Epithelial cell of esophagus (primary cell): ENCODE results near the gene MACROD1.

Experiments
- DNase-seq: peaks from one replicate; pipeline ENCODE4 v3.0.0; 2010; ENCODE audit warnings: low read depth
- H3K4me3 ChIP-seq: 2 replicates; pipeline ENCODE4 v1.5.1; 2011; ENCODE audit warnings: mild to moderate bottlenecking, low read length, control low read depth
- TF ChIP-seq, protein P1 (sequence below): IDR thresholded peaks from 2 replicates; pipeline ENCODE4 v1.5.1; 2011; ENCODE audit warnings: low read depth, mild to moderate bottlenecking, low read length, control low read depth, inconsistent platforms; ENCODE audit not compliant: insufficient read depth; ENCODE audit errors: missing control alignments

Gene MACROD1

DNA sequence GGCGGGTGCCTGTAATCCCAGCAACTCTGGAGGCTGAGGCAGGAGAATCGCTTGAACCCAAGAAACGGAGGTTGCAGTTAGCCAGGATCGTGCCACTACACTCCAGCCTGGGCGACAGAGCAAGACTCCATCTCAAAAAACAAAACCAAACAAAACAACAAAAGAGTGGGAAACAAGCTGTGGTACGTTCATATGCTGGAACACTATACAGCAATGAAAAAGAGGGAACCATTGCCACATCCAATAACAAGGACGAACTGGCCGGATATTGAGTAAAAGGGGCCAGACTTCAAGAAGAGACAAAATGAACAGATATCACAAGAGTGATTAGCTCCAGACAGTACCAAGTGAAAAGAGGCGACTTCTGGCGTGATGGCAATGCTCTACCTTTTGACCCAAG lies 4.9 kb downstream of the MACROD1 start:
- no peak for DNase-seq
- TF ChIP-seq, protein P1, sequence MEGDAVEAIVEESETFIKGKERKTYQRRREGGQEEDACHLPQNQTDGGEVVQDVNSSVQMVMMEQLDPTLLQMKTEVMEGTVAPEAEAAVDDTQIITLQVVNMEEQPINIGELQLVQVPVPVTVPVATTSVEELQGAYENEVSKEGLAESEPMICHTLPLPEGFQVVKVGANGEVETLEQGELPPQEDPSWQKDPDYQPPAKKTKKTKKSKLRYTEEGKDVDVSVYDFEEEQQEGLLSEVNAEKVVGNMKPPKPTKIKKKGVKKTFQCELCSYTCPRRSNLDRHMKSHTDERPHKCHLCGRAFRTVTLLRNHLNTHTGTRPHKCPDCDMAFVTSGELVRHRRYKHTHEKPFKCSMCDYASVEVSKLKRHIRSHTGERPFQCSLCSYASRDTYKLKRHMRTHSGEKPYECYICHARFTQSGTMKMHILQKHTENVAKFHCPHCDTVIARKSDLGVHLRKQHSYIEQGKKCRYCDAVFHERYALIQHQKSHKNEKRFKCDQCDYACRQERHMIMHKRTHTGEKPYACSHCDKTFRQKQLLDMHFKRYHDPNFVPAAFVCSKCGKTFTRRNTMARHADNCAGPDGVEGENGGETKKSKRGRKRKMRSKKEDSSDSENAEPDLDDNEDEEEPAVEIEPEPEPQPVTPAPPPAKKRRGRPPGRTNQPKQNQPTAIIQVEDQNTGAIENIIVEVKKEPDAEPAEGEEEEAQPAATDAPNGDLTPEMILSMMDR, result no peak
- H3K4me3 ChIP-seq, result no peak overlapping the region

DNA sequence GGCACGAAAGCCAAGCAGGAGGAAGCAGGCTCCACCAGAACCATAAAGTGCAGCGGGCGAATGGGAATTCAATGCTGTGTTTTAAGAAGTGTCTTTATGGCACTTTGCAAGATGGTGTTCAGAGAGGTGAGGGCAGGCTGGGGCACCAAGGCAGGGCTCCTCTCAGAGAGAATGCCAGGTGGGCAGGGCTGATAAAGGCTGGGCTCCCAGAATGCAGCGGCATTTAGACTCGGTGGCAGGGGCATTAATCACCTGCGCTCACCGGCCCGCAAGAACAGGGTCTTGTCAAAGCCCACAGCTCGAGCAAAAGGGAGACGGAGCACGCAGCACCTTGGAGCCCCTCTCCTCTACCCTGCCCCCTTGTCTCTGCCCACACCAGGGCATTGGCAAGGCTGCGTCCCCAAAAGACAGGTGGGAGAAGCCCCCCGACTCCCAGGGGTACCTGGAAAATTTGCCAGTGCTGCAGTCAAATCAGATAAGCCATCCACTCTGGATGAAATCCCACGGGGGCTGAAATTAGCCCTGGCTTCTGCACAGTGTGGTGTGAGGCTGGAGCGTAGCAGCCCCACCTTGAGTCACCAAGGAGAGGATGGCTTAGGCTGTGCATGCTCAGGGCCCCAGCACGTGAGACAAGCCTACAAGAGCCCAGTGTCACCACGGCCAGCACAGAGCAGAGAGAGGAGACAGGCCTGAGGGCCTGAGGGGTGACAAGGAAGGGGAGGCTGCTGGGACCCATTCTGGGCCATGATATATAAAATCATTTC lies 8.1 kb downstream of the MACROD1 start:
- no peak overlapping the region for H3K4me3 ChIP-seq
- TF ChIP-seq, protein P1, result no peak
- DNase-seq, result no peak

DNA sequence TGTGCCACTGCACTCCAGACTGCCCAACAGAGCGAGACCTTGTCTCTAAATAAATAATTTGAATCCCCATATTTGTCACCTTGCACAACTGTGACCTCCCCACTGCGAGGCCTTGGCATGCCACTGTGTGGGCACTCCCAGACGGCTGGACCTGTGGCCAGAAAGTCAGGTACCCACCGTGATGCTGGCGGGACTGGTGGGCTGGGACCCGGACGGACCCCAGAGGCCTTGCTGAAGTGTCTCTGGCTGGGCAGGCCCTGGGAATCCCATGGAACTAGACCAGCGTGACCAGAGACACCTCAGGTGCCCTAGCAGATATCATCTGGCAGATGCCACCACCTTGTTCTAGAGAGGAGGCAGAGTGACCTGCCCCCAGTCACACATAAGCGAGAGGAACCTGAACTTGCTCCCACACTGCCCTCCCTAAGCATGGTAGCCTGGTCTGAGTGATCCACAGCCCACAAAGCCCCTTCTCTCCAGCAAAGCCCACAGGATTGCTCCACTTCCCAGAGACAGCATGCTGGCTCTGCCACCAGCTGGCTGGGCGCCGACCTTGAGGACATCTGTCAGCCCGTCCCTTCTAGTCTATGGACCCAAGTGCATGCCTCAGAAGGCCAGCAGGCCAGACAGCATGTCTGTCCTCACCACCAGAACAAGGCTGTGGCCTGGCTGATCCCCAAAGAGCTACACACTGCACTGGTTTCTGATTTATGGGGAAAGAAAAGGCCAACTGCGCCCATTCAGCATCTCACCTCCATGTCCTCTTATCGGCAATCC lies 9.5 kb downstream of the MACROD1 start:
- H3K4me3 ChIP-seq, result no peak overlapping the region
- DNase-seq, result no peak
- TF ChIP-seq, protein P1, result no peak

DNA sequence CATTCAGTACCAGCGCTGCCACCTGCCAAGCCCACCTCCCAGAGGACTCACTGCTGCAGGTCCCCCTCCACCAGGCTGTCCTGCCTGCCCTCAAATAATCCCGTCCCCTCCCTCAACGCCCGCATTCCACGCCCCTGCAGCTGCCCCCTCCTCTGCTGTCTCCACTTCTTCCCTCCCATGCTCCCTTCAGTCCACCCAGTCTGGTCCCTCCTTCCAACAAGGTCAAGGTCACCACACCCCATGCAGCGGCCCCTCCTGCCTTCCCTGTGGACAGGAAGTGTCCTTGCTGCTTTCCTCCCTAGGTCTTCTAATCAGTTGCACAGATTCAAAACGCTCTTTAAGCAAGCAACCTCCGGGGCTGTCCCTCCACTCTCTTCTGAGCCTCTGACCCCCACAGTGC lies 12.1 kb downstream of the MACROD1 start:
- TF ChIP-seq, protein P1, result no peak
- H3K4me3 ChIP-seq, result no peak overlapping the region
- no peak for DNase-seq

DNA sequence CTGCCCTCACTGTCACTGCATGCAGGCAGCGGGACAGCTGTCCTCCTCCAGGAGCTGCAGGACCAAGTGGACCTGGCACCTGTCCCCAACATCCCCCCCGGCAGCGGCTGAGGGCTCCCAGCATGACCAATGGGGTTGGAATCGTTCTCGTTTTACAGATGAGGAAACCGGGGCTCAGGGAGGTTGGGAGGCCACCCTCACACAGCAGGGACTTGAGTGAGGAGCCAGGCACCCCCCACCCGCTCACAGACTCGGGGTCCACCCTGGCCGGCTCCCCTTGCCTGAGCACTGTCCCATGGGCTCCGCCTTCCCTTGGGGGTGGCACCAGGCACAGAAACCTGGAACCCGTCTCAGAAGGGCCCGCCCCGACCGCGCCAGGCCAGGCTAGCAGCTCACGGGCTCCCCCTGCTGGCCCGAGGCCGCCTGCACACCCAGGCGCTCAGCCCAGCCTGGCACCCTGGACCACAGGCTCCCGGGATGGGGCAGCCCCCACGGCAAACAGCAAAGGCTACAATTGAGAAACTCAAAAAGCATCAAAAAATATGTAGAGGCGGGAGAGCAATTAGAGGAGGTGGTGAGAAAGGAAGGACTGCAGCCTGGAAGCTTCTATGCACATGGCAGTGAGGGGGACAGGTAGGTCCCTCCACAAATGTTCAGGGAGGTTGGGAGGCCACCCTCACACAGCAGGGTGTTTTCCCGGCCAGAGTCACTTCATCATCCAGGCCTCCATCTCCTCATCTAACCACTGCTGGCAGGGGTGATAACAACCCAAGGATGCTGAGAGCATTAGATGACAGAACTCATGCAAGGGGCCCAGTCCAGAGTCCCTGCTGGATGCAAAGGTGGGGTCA lies 12.8 kb downstream of the MACROD1 start:
- peak; percentile 38 for DNase-seq
- TF ChIP-seq, protein P1, result peak; percentile 81
- H3K4me3 ChIP-seq, result no peak overlapping the region

DNA sequence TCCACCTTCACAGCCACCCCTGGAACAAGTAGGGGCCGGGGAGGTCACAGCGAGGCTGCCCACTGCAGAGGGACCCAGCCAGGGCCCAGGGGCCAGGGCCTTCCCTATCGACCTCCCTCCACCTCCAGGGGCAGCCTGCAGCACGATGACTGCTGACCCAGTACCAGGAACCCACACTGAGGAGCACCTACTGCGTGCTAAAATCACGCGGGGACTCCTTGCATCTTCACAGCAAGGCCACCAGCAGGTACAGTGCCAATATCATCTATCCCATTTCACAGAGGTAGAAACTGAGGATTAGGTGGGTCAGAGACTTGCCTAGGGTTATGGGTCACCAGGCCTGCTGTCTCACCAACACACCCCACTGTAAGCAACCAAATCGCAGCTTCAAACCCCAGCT lies 14.6 kb downstream of the MACROD1 start:
- no peak overlapping the region for H3K4me3 ChIP-seq
- no peak for DNase-seq
- TF ChIP-seq, protein P1, result no peak
